GM18507 (cell line): Measurements from ENCODE around the gene SSUH2.
"Not testable (repeated sequence)": the region's sequence is repeated elsewhere in the genome, so short reads cannot be mapped to it uniquely, and the experiment has no call there.

Experiments
- DNase-seq: peaks from one replicate; pipeline ENCODE4 v3.0.0; 2011; ENCODE audit warnings: low read depth; ENCODE audit not compliant: insufficient read length; ENCODE audit errors: extremely low spot score
- FAIRE-seq: peaks from 2 replicates; lab custom pipeline; 2011; peaks lifted over from hg19 to GRCh38; lab: Jason Lieb, UNC

Gene SSUH2

GRCh38 chr3:8644748-8645390 lies at the start of gene SSUH2:
TSS of gene SSUH2 (minus strand) at chr3:8644798. CDS start at chr3:8644758, 40 bp downstream.
- FAIRE-seq (no peak), DNase-seq (no peak)

GRCh38 chr3:8691295-8691694 lies 46.7 kb upstream of the SSUH2 start:
- not testable (repeated sequence) for DNase-seq, FAIRE-seq

GRCh38 chr3:8684992-8685391 lies 40.4 kb upstream of the SSUH2 start:
- not testable (repeated sequence) for DNase-seq, FAIRE-seq

- not testable (repeated sequence) for DNase-seq, FAIRE-seq
Measured at GRCh38 chr3:8682850-8683574, 38.4 kb upstream of the SSUH2 start.

GRCh38 chr3:8681881-8682538 lies 37.4 kb upstream of the SSUH2 start:
- not testable (repeated sequence) for FAIRE-seq, DNase-seq

GRCh38 chr3:8681349-8681748 lies 36.8 kb upstream of the SSUH2 start:
- no peak for FAIRE-seq
- DNase-seq = no peak

GRCh38 chr3:8679817-8680553 lies 35.4 kb upstream of the SSUH2 start:
- not testable (repeated sequence) for DNase-seq, FAIRE-seq

GRCh38 chr3:8678751-8679150 lies 34.2 kb upstream of the SSUH2 start:
- FAIRE-seq (no peak), DNase-seq (no peak)

GRCh38 chr3:8677258-8677657 lies 32.7 kb upstream of the SSUH2 start:
- not testable (repeated sequence) for FAIRE-seq, DNase-seq

GRCh38 chr3:8675591-8675990 lies 31.0 kb upstream of the SSUH2 start:
- FAIRE-seq, DNase-seq: not testable (repeated sequence)

GRCh38 chr3:8673083-8673737 lies 28.6 kb upstream of the SSUH2 start:
- DNase-seq (no peak), FAIRE-seq (no peak)

- FAIRE-seq = no peak
- no peak for DNase-seq
Measured at GRCh38 chr3:8669019-8669418, 24.4 kb upstream of the SSUH2 start.

GRCh38 chr3:8668216-8668615 lies 23.6 kb upstream of the SSUH2 start:
- DNase-seq = no peak
- no peak for FAIRE-seq

- no peak for DNase-seq
- FAIRE-seq = no peak
Measured at GRCh38 chr3:8667463-8668091, 23.0 kb upstream of the SSUH2 start.

GRCh38 chr3:8665407-8665896 lies 20.9 kb upstream of the SSUH2 start:
- no peak for DNase-seq

GRCh38 chr3:8663177-8664061 lies 18.8 kb upstream of the SSUH2 start:
- FAIRE-seq (no peak), DNase-seq (no peak)

More at GRCh38 chr3:8665407-8665896, 20.9 kb upstream of the SSUH2 start:
- no peak for FAIRE-seq

- no peak for FAIRE-seq
Measured at GRCh38 chr3:8662594-8662993, 18.0 kb upstream of the SSUH2 start.

More at GRCh38 chr3:8662594-8662993, 18.0 kb upstream of the SSUH2 start:
- DNase-seq = no peak
